ENCODE results near the gene RAD9A. TPM values are rescaled to one million over a fixed set of nuclear protein-coding genes. Genes with fewer than 3 reads are reported as not detected.

Gene RAD9A
- total and polyA plus RNA-seq, 4 donors = 14.1 to 35.9 (median 21.2) TPM

DNA sequence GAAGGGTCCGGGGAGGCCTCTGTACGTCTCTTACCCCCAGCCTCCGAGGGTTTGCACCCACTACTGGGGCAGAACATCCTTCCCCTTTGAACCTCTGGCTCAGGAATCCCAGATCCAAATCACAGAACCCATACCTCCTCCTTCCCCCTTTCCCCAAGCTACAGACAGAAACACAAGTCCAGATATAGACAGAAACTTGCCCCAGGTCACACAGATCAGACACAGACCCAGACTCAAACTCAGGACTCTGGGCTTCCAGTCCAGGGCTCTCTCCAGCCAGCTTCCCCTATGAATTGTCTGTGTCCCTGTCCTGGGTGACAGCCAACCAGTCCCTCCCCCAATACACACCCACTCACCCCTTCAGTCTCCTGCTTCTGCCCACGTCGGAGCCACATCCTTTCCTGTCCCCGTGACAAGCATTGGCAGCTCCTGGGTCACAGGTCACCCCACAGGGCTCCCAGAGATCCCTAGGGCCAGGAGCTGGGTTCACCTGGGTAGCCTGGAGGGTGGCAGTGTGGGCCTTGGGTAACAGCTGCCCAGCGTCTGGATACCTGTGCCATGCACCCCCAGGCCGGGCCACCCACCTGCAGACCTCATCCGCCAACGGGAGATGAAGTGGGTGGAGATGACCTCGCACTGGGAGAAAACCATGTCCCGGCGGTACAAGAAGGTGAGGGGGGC lies 12.9 kb downstream of the RAD9A start:
- no peak overlapping the region for H3K4me3 ChIP-seq
- H3K9me3 ChIP-seq (ENCODE audit: control insufficient read depth in 4 of 4, insufficient read depth in 3 of 4, low read length in 3 of 4) = no peaks in the 10 kb centered on the region
- TF ChIP-seq, protein P1, sequence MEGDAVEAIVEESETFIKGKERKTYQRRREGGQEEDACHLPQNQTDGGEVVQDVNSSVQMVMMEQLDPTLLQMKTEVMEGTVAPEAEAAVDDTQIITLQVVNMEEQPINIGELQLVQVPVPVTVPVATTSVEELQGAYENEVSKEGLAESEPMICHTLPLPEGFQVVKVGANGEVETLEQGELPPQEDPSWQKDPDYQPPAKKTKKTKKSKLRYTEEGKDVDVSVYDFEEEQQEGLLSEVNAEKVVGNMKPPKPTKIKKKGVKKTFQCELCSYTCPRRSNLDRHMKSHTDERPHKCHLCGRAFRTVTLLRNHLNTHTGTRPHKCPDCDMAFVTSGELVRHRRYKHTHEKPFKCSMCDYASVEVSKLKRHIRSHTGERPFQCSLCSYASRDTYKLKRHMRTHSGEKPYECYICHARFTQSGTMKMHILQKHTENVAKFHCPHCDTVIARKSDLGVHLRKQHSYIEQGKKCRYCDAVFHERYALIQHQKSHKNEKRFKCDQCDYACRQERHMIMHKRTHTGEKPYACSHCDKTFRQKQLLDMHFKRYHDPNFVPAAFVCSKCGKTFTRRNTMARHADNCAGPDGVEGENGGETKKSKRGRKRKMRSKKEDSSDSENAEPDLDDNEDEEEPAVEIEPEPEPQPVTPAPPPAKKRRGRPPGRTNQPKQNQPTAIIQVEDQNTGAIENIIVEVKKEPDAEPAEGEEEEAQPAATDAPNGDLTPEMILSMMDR (IDR thresholded peaks at IDR 0.05; ENCODE audit: control extremely low read depth, extremely low read depth) = no peak
- ATAC-seq (ENCODE audit: insufficient read depth, low FRiP score) (no peak), DNase-seq (no peak)
- no peaks in the 10 kb centered on the region for H3K27me3 ChIP-seq (ENCODE audit: control insufficient read depth in 3 of 3, insufficient read depth in 3 of 3, low read length in 2 of 3)
- peak overlapping the region in 1 of 2 donors; percentile 51 for H3K27ac ChIP-seq (ENCODE audit: low read depth in 1 of 2, low read length in 1 of 2)
- peaks cover 0 to 6% (median 0%) of the 10 kb centered on the region in 4 donors for H3K36me3 ChIP-seq (ENCODE audit: control insufficient read depth in 4 of 4, insufficient read depth in 4 of 4, low read length in 4 of 4)
- H3K9ac ChIP-seq (ENCODE audit: insufficient read depth in 1 of 2, low read length in 2 of 2) = no peak overlapping the region
- 52 to 55% methylated on average over 13 of the region's 13 CpGs for WGBS, 2 donors
- H3K4me1 ChIP-seq (ENCODE audit: control insufficient read depth in 5 of 5, insufficient read depth in 5 of 5, low read length in 5 of 5) = peaks cover 2 to 25% (median 9%) of the 10 kb centered on the region in 5 donors

DNA sequence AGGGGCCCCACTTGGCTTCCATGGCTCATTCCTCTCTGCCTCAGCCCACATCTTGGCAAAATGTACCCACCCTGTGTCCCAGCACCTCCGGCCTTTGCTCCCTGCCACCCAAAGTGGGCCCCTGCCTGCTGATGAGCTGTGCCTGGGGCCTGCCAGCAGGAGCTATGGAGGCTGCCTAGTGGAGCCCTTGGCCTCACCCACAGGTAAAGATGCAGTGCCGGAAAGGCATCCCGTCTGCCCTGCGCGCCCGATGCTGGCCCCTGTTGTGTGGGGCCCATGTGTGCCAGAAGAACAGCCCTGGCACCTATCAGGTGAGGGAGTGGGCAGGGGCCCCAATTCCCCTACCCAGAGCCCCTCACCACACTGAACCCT lies 13.4 kb downstream of the RAD9A start:
- DNase-seq (no peak), ATAC-seq (ENCODE audit: insufficient read depth, low FRiP score) (no peak)
- WGBS, 2 donors = 81 to 96% methylated on average over 6 of the region's 6 CpGs
- no peak overlapping the region for H3K9ac ChIP-seq (ENCODE audit: insufficient read depth in 1 of 2, low read length in 2 of 2)
- no peak overlapping the region for H3K27ac ChIP-seq (ENCODE audit: low read depth in 1 of 2, low read length in 1 of 2)
- no peaks in the 10 kb centered on the region for H3K9me3 ChIP-seq (ENCODE audit: control insufficient read depth in 4 of 4, insufficient read depth in 3 of 4, low read length in 3 of 4)
- TF ChIP-seq, protein P1 (IDR thresholded peaks at IDR 0.05; ENCODE audit: control extremely low read depth, extremely low read depth) = no peak
- H3K27me3 ChIP-seq (ENCODE audit: control insufficient read depth in 3 of 3, insufficient read depth in 3 of 3, low read length in 2 of 3) = no peaks in the 10 kb centered on the region
- no peak overlapping the region for H3K4me3 ChIP-seq
- H3K4me1 ChIP-seq (ENCODE audit: control insufficient read depth in 5 of 5, insufficient read depth in 5 of 5, low read length in 5 of 5) = peaks cover 2 to 24% (median 10%) of the 10 kb centered on the region in 5 donors
- peaks cover 0 to 5% (median 0%) of the 10 kb centered on the region in 4 donors for H3K36me3 ChIP-seq (ENCODE audit: control insufficient read depth in 4 of 4, insufficient read depth in 4 of 4, low read length in 4 of 4)

DNA sequence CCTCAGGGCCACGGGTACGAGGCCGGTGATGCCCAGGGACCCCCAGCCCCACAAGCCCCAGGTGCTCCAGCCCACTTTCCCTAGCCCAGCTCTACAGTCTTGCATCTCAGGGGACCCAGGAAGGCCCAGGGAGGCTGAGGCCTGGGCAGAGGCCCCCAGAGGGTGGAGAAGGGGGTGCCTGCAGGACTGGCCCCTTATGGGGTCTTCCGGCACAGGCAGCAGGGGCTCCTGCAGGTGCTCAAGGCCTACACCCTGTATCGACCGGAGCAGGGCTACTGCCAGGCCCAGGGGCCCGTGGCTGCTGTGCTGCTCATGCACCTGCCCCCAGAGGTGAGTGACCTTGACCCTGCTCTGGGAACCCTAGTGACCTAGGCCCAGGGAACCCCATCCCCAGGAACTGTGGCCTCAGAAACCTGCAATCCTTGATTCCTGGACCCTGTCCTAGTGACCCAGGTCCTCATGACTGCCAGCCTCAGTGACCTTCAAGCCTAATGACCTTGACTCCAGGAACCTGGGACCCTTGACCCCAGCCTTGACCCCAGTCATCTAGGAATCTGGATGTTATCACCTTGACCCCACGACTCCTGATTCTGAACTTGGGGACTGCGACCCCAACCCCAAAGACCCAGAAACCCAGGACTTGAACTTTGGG lies 14.0 kb downstream of the RAD9A start:
- no peak overlapping the region for H3K27ac ChIP-seq (ENCODE audit: low read depth in 1 of 2, low read length in 1 of 2)
- no peak overlapping the region for H3K4me3 ChIP-seq
- TF ChIP-seq, protein P1 (IDR thresholded peaks at IDR 0.05; ENCODE audit: control extremely low read depth, extremely low read depth) = no peak
- H3K27me3 ChIP-seq (ENCODE audit: control insufficient read depth in 3 of 3, insufficient read depth in 3 of 3, low read length in 2 of 3) = no peaks in the 10 kb centered on the region
- H3K4me1 ChIP-seq (ENCODE audit: control insufficient read depth in 5 of 5, insufficient read depth in 5 of 5, low read length in 5 of 5) = peaks cover 0 to 18% (median 8%) of the 10 kb centered on the region in 5 donors
- no peak for ATAC-seq (ENCODE audit: insufficient read depth, low FRiP score)
- H3K36me3 ChIP-seq (ENCODE audit: control insufficient read depth in 4 of 4, insufficient read depth in 4 of 4, low read length in 4 of 4) = no peaks in the 10 kb centered on the region
- no peak for DNase-seq
- H3K9ac ChIP-seq (ENCODE audit: insufficient read depth in 1 of 2, low read length in 2 of 2) = no peak overlapping the region
- 87% methylated on average over 9 of the region's 9 CpGs for WGBS, 2 donors
- no peaks in the 10 kb centered on the region for H3K9me3 ChIP-seq (ENCODE audit: control insufficient read depth in 4 of 4, insufficient read depth in 3 of 4, low read length in 3 of 4)

Data from lung (tissue), 12 donors.